T-helper 17 cell (primary cell): ENCODE results near the gene IQSEC1. TPM values are rescaled to one million over a fixed set of nuclear protein-coding genes. Genes with fewer than 3 reads are reported as not detected.

Experiments used
- ATAC-seq: fragments of 150-1000 bp; cut with Tn5 transposase; 2 replicates; pipeline ENCODE4 v1.10.0; 2021; ENCODE audit warnings: mild to moderate bottlenecking, moderate library complexity
- DNase-seq, 3 donors: peaks; one replicate each; pipeline versions ENCODE4 v3.0.0 to v3.0.0-alpha.2; 2020 to 2021
- H3K9me3 ChIP-seq: one replicate; pipeline ENCODE4 v1.7.0; 2013; ENCODE audit warnings: low read length, mild to moderate bottlenecking; ENCODE audit not compliant: control insufficient read depth, poor library complexity, severe bottlenecking
- H3K27ac Mint-ChIP-seq: one replicate; pipeline ENCODE4 v1.8.0; 2022; ENCODE audit warnings: mild to moderate bottlenecking, moderate library complexity, mixed read lengths
- H3K27me3 Mint-ChIP-seq: one replicate; pipeline ENCODE4 v1.8.0; 2022; ENCODE audit warnings: mixed read lengths
- H3K36me3 Mint-ChIP-seq: one replicate; pipeline ENCODE4 v1.8.0; 2022; ENCODE audit warnings: low read depth, mixed read lengths
- H3K4me1 Mint-ChIP-seq: one replicate; pipeline ENCODE4 v1.8.0; 2022; ENCODE audit warnings: mild to moderate bottlenecking, mixed read lengths
- H3K4me3 Mint-ChIP-seq: one replicate; pipeline ENCODE4 v1.8.0; 2022; ENCODE audit warnings: mild to moderate bottlenecking, moderate library complexity, mixed read lengths
- total RNA-seq, 4 donors: library from RNA in 2 of 4; stranded (reverse) in 2 of 4; gene quantifications; one replicate each; pipeline ENCODE4 v1.2.3 and lab custom pipeline; 2022 to 2026

The IQSEC1 gene
- total RNA-seq, 2 donors from 2014 or later = 114 to 128 TPM

GRCh38 chr3:12906141-12906915, 166.9 kb downstream of the IQSEC1 start:
- no peak overlapping the region for H3K4me3 Mint-ChIP-seq
- no peaks in the 10 kb centered on the region for H3K27me3 Mint-ChIP-seq
- ATAC-seq = no peak
- H3K9me3 ChIP-seq = no peaks in the 10 kb centered on the region
- peaks cover 5% of the 10 kb centered on the region for H3K4me1 Mint-ChIP-seq
- peak overlapping the region; percentile 41 for H3K27ac Mint-ChIP-seq
- DNase-seq = no peak
- peaks cover 6% of the 10 kb centered on the region for H3K36me3 Mint-ChIP-seq

- H3K36me3 Mint-ChIP-seq = peaks cover 7% of the 10 kb centered on the region
- H3K27ac Mint-ChIP-seq = no peak overlapping the region
- no peaks in the 10 kb centered on the region for H3K9me3 ChIP-seq
- H3K27me3 Mint-ChIP-seq = no peaks in the 10 kb centered on the region
- ATAC-seq (no peak), DNase-seq (no peak)
- peaks cover 6% of the 10 kb centered on the region for H3K4me1 Mint-ChIP-seq
- H3K4me3 Mint-ChIP-seq = no peak overlapping the region
Observed at GRCh38 chr3:12905316-12906071, 167.7 kb downstream of the IQSEC1 start.

GRCh38 chr3:12904951-12905315, 168.3 kb downstream of the IQSEC1 start:
- peaks cover 9% of the 10 kb centered on the region for H3K36me3 Mint-ChIP-seq
- H3K27me3 Mint-ChIP-seq = no peaks in the 10 kb centered on the region
- DNase-seq (no peak), ATAC-seq (no peak)
- no peaks in the 10 kb centered on the region for H3K9me3 ChIP-seq
- peaks cover 7% of the 10 kb centered on the region for H3K4me1 Mint-ChIP-seq
- H3K27ac Mint-ChIP-seq = no peak overlapping the region
- H3K4me3 Mint-ChIP-seq = peak overlapping the region; percentile 25

GRCh38 chr3:12903881-12904280, 169.3 kb downstream of the IQSEC1 start:
- DNase-seq (no peak), ATAC-seq (no peak)
- H3K27ac Mint-ChIP-seq = peak overlapping the region; percentile 81
- H3K27me3 Mint-ChIP-seq = no peaks in the 10 kb centered on the region
- H3K9me3 ChIP-seq = no peaks in the 10 kb centered on the region
- peaks cover 11% of the 10 kb centered on the region for H3K36me3 Mint-ChIP-seq
- peaks cover 7% of the 10 kb centered on the region for H3K4me1 Mint-ChIP-seq
- H3K4me3 Mint-ChIP-seq = peak overlapping the region; percentile 19

GRCh38 chr3:12903000-12903800, 170.0 kb downstream of the IQSEC1 start:
- H3K27ac Mint-ChIP-seq = peak overlapping the region; percentile 81
- H3K4me3 Mint-ChIP-seq = no peak overlapping the region
- H3K36me3 Mint-ChIP-seq = peaks cover 7% of the 10 kb centered on the region
- no peaks in the 10 kb centered on the region for H3K9me3 ChIP-seq
- no peak for ATAC-seq
- no peak for DNase-seq
- no peaks in the 10 kb centered on the region for H3K27me3 Mint-ChIP-seq
- peaks cover 5% of the 10 kb centered on the region for H3K4me1 Mint-ChIP-seq

GRCh38 chr3:12902181-12902999, 170.8 kb downstream of the IQSEC1 start:
- Mint-ChIP-seq H3K4me1 (peaks cover 6% of the 10 kb centered on the region), H3K4me3 (no peak overlapping the region), H3K27me3 (no peaks in the 10 kb centered on the region), H3K36me3 (peaks cover 7% of the 10 kb centered on the region), H3K27ac (peak overlapping the region; percentile 81)
- H3K9me3 ChIP-seq = no peaks in the 10 kb centered on the region
- ATAC-seq = no peak
- no peak for DNase-seq

GRCh38 chr3:12901623-12902045, 171.6 kb downstream of the IQSEC1 start:
- Mint-ChIP-seq H3K4me1 (peaks cover 9% of the 10 kb centered on the region), H3K4me3 (no peak overlapping the region), H3K36me3 (peaks cover 7% of the 10 kb centered on the region), H3K27ac (peak overlapping the region; percentile 81), H3K27me3 (no peaks in the 10 kb centered on the region)
- ATAC-seq (no peak), DNase-seq (no peak)
- no peaks in the 10 kb centered on the region for H3K9me3 ChIP-seq

GRCh38 chr3:12900885-12901411, 172.3 kb downstream of the IQSEC1 start:
- Mint-ChIP-seq H3K27ac (peak overlapping the region; percentile 81), H3K36me3 (peaks cover 7% of the 10 kb centered on the region), H3K4me3 (no peak overlapping the region), H3K4me1 (peaks cover 9% of the 10 kb centered on the region), H3K27me3 (no peaks in the 10 kb centered on the region)
- ATAC-seq = no peak
- no peak for DNase-seq
- H3K9me3 ChIP-seq = no peaks in the 10 kb centered on the region

GRCh38 chr3:12898965-12899755, 174.1 kb downstream of the IQSEC1 start:
- peak overlapping the region; percentile 9 for H3K4me3 Mint-ChIP-seq
- peaks cover 7% of the 10 kb centered on the region for H3K36me3 Mint-ChIP-seq
- no peak for DNase-seq

GRCh38 chr3:12898290-12898964, 174.8 kb downstream of the IQSEC1 start:
- H3K9me3 ChIP-seq = no peaks in the 10 kb centered on the region
- Mint-ChIP-seq H3K4me1 (peaks cover 15% of the 10 kb centered on the region), H3K36me3 (peaks cover 7% of the 10 kb centered on the region), H3K4me3 (peak overlapping the region; percentile 9), H3K27ac (no peak overlapping the region), H3K27me3 (no peaks in the 10 kb centered on the region)
- DNase-seq (no peak), ATAC-seq (no peak)

More at GRCh38 chr3:12898965-12899755, 174.1 kb downstream of the IQSEC1 start:
- Mint-ChIP-seq H3K27me3 (no peaks in the 10 kb centered on the region), H3K27ac (no peak overlapping the region), H3K4me1 (peaks cover 15% of the 10 kb centered on the region)
- no peaks in the 10 kb centered on the region for H3K9me3 ChIP-seq
- ATAC-seq = no peak
